Measurements from ENCODE around the gene PYDC2.

GRCh38 chr3:191415566-191415965 is 45.4 kb upstream of the PYDC2 start:
- TF ChIP-seq CTCF (IDR thresholded peaks at IDR 0.05; ENCODE audit: low read length) (no peak), EZH2phosphoT487 (IDR thresholded peaks at IDR 0.05; ENCODE audit: low read length) (no peak), EZH2 (optimal IDR thresholded peaks at IDR 0.05; ENCODE audit: low read depth, low read length) (no peak)

All from MM.1S (cell line).